ENCODE data around the gene COL4A1. TPM values are rescaled to one million over a fixed set of nuclear protein-coding genes. Genes with fewer than 3 reads are reported as not detected.

Gene COL4A1
- total and polyA plus RNA-seq, 2 of the 13 experiments (the other 11 are each of a cell fraction or from before 2014, with no cell fraction given): not detected

GRCh38 chr13:110233951-110234280 lies 73.0 kb downstream of the COL4A1 start (continued):
- TF ChIP-seq ZFAT (CRISPR knock-in tag; conservative IDR thresholded peaks at IDR 0.05): no peak
- TF ChIP-seq KAT7 (CRISPR knock-in tag; IDR thresholded peaks at IDR 0.05; ENCODE audit: borderline replicate concordance): no peak

DNA sequence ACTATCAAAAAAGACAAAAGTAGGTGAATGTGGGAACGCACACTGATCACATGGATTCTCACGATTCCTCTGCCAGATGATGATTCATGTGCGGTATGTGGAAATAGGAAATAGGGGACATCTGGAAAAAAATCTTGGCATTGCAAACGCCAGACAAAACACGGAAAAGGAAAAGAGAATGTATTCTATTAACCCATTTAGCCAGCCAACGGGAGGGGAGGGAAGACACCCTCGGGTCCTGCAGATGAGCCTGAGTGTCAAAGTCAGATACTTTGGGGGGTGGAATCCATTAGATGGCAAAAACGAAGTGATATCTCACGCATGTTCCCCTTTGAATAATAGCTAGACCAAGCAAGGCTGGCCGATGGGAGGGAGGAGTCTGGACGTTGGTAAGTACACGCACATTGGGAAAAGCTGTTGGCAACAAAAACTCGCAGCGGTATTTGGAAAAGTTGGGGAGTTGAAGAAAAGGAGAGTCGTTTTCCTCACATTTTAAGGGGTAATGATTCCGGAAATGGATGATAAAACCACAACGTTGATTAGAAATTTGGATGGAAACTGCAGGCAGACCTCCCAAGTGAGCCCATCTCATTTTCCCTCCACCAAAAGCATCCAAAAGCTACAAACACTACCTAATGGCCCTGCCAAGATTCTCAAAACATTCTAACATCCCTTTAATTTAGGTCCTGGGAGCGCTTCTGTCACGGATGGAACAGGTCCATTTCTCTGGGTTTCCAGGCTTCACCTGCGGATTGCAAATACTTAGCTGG lies 73.6 kb downstream of the COL4A1 start:
- DNase-seq (ENCODE audit: low spot score): no peak
- Histone ChIP-seq H4K20me1 (ENCODE audit: insufficient read depth, low read length) (no peaks in the 10 kb centered on the region), H3K27ac (ENCODE audit: extremely low read length, insufficient read depth, low read length) (no peak overlapping the region), H3K4me1 (ENCODE audit: insufficient read depth, low read length) (no peaks in the 10 kb centered on the region), H3K4me2 (ENCODE audit: low read depth, low read length) (no peak overlapping the region), H3K9ac (ENCODE audit: insufficient read depth, low read depth, low read length) (no peak overlapping the region), H3K36me3 (replicated peaks in 1 of 2; ENCODE audit: control insufficient read depth in 1 of 2, insufficient read depth in 2 of 2, low read length in 2 of 2) (no peaks in the 10 kb centered on the region), H3K27me3 (ENCODE audit: control insufficient read depth in 1 of 2, insufficient read depth in 2 of 2, low read length in 2 of 2) (peaks cover 3 to 63% of the 10 kb centered on the region in 2 experiments; a peak in 3 of 5 replicates), H3K9me3 (ENCODE audit: low read length) (no peaks in the 10 kb centered on the region), H2AFZ (ENCODE audit: low read length) (no peak overlapping the region), H3K79me2 (ENCODE audit: insufficient read depth, low read length) (no peaks in the 10 kb centered on the region), H3K4me3 (replicated peaks in 1 of 3; ENCODE audit: insufficient read depth in 1 of 3, low read depth in 2 of 3, low read length in 3 of 3) (no peak overlapping the region)
- FAIRE-seq: no peak
- ATAC-seq: no peak
- in situ Hi-C loops (cut with HindIII; ENCODE audit: extremely low pct_ligation_motif_present, low pct_unique_long_range_greater_than_20kb): no loop called here
- intact Hi-C loops (cut with micrococcal nuclease; ENCODE audit: unreplicated experiment): no loop called here
- no TSS peak for BruUV-seq (replicated peaks)
- ChIA-PET CTCF (ENCODE audit: low intra/inter-chr PET ratio, low total read pairs) (no interaction called here), POLR2A (no interaction called here)
- 20% methylated on average over 20 of the region's 20 CpGs for WGBS (ENCODE audit: low lambda C conversion rate)
- TF ChIP-seq SATB2 (CRISPR knock-in tag; IDR thresholded peaks at IDR 0.05): no peak
- no peak for TF ChIP-seq KLF11 (CRISPR knock-in tag; IDR thresholded peaks at IDR 0.05)
- TF ChIP-seq TCF7 (IDR thresholded peaks at IDR 0.05; ENCODE audit: low read depth): no peak
- no peak for TF ChIP-seq RFX5 (IDR thresholded peaks at IDR 0.05; ENCODE audit: low read depth, low read length)
- no peak for TF ChIP-seq TEF (CRISPR knock-in tag; IDR thresholded peaks at IDR 0.05)
- TF ChIP-seq, protein P1, sequence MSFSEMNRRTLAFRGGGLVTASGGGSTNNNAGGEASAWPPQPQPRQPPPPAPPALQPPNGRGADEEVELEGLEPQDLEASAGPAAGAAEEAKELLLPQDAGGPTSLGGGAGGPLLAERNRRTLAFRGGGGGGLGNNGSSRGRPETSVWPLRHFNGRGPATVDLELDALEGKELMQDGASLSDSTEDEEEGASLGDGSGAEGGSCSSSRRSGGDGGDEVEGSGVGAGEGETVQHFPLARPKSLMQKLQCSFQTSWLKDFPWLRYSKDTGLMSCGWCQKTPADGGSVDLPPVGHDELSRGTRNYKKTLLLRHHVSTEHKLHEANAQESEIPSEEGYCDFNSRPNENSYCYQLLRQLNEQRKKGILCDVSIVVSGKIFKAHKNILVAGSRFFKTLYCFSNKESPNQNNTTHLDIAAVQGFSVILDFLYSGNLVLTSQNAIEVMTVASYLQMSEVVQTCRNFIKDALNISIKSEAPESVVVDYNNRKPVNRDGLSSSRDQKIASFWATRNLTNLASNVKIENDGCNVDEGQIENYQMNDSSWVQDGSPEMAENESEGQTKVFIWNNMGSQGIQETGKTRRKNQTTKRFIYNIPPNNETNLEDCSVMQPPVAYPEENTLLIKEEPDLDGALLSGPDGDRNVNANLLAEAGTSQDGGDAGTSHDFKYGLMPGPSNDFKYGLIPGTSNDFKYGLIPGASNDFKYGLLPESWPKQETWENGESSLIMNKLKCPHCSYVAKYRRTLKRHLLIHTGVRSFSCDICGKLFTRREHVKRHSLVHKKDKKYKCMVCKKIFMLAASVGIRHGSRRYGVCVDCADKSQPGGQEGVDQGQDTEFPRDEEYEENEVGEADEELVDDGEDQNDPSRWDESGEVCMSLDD (CRISPR knock-in tag; IDR thresholded peaks at IDR 0.05; ENCODE audit: borderline replicate concordance): no peak
- no peak for TF ChIP-seq NFIB (CRISPR knock-in tag; IDR thresholded peaks at IDR 0.05; ENCODE audit: borderline replicate concordance)
- TF ChIP-seq POGK (CRISPR knock-in tag; conservative IDR thresholded peaks at IDR 0.05): no peak
- no peak for TF ChIP-seq ELF3 (CRISPR knock-in tag; IDR thresholded peaks at IDR 0.05)
- TF ChIP-seq ZNF501 (CRISPR knock-in tag; IDR thresholded peaks at IDR 0.05): no peak
- no peak for TF ChIP-seq ATF7 (IDR thresholded peaks at IDR 0.05)
- TF ChIP-seq ATF7 (CRISPR knock-in tag; IDR thresholded peaks at IDR 0.05): no peak
- TF ChIP-seq, protein P2, sequence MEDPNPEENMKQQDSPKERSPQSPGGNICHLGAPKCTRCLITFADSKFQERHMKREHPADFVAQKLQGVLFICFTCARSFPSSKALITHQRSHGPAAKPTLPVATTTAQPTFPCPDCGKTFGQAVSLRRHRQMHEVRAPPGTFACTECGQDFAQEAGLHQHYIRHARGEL (CRISPR knock-in tag; IDR thresholded peaks at IDR 0.05): no peak
- no peak for TF ChIP-seq YEATS2 (CRISPR knock-in tag; IDR thresholded peaks at IDR 0.05; ENCODE audit: borderline replicate concordance)
- no peak for TF ChIP-seq SP2 (CRISPR knock-in tag; IDR thresholded peaks at IDR 0.05)
